CD4-positive, alpha-beta T cell treated with Interleukin-15 for 4 hours (primary cell): ENCODE results near the gene PGAM2.

Source experiments
- DNase-seq: peaks from one replicate; pipeline ENCODE4 v3.0.0-alpha.2; 2020; ENCODE audit warnings: low spot score

PGAM2 gene

DNA sequence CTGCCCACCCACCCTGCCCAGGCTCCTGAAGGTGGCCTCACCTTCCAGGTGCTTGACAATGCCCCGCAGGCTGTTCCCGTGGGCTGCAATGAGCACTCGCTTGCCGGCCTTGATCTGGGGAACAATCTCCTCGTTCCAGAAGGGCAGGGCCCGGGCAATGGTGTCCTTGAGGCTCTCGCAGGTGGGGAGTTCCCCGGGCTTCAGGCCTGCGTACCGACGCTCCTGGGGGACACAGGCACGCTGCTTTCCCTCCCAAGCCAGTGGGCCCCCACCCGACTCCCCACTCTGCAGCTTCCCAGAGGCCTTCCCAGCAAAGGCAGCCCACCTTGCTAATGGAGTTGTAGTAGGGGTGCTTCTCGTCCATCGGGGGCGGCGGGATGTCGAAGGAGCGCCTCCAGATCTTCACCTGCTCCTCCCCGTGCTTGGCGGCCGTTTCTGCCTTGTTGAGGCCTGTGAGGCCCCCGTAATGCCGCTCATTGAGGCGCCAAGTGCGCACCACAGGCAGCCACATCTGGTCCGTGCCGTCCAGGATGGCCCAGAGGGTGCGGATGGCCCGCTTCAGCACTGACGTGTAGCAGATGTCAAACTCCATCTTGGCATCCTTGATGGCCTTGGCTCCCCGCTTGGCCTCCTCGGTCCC is 456 bp downstream of the PGAM2 start:
- DNase-seq: no peak

DNA sequence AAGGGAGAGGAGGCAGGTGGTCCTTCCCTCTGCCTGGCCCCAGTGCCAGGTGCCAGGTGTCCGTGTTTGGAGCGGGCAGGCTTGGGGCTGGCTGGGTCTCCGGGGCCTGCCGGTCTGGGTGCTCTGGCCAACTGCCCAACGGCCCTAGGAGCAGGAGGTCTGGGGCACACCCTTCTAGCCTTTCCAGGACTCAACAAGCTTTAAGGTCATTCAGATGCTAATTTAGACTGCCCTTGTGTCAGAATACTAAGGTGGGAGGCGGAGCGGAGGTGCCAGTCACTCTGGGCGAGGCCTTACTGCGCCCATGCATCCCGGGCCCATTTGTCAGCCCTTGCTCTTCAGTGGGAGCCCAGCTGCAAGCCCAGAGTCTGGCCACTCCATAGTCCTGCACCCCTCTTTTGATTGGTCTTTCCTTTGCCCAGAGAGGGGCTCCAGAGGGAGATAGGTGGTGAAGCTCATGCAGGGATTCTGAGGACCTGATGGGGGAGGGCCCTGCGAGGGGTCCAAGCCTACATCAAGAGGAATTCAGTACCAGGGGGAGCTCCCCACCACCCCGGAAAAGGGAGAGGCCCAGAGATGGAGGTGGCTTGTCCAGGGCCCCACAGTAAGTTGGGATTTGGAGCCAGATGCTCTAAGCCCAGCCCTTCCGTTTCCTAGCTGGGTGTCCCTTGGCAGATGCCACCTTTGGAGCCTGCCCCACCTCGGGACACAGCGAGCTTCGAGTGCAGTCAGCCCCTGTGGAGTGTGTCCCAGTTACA is 1.3 kb downstream of the PGAM2 start:
- no peak for DNase-seq

DNA sequence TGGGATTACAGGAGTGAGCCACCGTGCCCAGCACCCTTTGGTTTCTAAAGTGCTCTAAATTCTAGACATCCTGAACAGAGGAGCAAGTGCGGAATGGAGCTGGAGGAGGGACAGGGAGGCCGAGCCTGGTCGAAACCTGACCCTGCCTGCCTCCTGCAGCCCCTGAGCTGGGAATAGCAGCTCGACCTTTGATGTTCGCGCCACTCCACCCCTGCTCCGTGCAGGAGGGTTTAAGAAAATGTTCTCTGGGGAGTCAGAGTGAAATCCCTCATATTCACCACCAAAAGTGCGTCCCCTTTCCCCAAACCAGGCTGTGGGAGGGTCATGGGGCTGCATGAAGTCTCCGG is 1.8 kb downstream of the PGAM2 start:
- DNase-seq: no peak

DNA sequence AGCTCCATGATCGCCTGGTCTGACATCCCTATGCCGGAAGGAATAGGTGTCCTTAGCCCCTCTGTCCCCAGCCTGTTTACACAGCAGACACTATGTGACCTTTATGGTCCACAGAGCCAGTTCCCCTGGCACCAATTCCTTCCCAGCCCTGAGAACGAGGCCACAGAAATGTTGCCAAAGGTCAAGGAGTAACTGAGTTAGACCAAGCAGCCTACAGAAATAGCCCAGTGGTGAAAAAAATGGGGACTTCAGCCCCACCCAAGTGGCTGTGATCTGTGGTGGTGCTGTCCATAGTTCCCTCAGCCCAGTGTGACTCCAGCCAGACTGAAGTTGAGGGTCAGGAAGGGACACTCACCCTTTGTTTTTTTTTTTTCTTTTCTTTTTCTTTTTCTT is 2.5 kb downstream of the PGAM2 start:
- DNase-seq: no peak

DNA sequence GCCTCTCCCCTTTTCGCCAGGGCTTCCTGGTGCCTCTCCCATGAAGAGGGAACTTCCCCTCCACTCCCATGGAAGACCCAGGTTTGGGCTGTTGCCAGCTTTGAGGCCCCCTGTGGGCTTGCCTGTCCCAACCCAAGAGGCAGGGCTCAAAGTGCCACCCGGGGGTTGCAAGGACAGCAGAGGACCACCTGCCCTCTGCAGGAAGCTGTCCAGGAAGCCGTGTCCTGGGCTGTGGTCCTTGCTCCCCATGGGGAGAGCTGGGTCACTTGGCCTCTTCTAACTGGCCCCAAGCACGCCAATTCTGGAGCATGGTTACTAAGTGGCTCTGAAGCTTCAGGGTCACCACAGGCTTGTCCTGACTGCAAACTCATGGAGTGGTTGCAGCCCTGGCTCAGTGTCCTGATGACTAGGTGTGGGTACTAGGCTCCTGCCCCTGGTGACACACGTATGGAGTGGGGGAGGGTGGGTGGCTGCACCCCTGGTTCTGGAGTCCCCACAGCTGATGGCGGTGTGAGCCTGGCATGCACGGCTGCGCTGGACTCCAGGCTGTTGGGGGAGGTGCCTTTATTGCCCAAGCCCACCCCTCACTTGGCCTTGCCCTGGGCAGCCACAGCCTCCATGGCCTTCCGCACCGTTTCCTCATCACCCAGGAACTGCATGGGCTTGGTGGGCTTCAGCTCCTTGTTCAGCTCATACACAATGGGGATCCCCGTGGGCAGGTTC is 3.0 kb downstream of the PGAM2 start:
- DNase-seq: no peak

DNA sequence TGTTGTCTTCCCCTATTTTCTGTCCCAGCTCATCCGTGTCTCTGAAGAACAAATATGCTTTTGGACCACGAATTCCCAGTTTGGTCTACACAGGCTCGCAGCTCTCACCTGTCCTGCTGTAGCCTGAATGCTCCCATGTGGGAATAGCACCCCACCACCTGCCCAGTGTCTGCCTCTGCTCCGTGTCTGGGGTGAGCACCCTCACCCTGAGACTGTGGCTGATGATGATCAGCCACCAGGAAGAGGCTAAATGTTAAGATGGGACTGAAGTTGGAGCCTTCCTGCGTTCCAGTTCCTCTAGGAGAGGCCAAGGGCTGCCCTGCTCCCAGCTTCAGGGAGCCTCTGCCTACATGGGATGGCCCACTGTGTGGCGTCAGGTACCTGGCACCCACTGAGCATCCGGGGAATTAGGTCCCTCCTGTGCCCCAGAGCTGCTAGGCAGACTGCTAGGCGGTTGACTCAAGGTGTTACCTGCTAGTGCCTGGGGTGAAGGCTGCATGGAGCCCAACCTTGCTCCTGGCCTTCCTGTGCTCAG is 3.7 kb downstream of the PGAM2 start:
- no peak for DNase-seq

DNA sequence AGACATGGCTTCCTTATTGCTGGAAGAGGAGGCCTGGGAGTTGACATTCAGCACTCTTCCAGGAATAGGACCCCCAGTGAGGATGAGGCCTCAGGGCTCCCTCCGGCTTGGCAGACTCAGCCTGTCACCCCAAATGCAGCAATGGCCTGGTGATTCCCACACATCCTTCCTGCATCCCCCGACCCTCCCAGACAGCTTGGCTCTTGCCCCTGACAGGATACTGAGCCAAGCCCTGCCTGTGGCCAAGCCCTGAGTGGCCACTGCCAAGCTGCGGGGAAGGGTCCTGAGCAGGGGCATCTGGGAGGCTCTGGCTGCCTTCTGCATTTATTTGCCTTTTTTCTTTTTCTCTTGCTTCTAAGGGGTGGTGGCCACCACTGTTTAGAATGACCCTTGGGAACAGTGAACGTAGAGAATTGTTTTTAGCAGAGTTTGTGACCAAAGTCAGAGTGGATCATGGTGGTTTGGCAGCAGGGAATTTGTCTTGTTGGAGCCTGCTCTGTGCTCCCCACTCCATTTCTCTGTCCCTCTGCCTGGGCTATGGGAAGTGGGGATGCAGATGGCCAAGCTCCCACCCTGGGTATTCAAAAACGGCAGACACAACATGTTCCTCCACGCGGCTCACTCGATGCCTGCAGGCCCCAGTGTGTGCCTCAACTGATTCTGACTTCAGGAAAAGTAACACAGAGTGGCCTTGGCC is 4.3 kb downstream of the PGAM2 start:
- DNase-seq: no peak

DNA sequence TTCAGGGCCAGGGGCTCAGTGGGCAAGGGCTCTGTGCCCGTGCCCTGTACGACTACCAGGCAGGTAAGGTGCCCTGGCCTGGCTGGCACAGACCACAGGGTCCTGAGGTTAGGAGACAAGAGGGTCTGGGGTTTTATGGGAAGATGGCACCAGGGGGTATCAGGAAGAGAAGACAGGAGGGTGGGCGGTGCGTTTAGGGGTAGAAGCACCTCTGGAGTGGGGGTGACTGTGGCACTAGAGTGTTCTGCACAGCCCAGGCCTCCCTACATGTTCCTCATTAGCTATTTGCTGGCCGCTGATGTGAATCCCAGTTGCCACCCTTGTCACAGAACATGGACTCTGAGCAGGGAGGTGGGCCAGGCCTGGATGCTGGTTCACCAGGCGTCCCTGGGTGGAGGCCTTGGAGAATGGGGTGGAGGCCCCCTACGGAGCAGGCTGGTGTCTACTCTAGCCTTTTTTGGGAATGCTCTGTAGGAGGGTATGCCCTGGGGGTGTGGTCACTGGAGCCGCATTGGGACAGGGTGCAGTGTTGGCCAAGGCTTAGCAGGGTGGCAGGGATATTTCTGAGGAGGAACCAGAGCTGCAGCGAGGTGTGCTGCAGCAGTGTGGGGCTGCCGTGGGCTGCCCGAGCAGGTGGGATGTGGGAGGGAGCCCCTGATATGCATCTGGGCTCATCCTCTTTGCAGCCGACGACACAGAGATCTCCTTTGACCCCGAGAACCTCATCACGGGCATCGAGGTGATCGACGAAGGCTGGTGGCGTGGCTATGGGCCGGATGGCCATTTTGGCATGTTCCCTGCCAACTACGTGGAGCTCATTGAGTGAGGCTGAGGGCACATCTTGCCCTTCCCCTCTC is 5.0 kb downstream of the PGAM2 start:
- no peak for DNase-seq

DNA sequence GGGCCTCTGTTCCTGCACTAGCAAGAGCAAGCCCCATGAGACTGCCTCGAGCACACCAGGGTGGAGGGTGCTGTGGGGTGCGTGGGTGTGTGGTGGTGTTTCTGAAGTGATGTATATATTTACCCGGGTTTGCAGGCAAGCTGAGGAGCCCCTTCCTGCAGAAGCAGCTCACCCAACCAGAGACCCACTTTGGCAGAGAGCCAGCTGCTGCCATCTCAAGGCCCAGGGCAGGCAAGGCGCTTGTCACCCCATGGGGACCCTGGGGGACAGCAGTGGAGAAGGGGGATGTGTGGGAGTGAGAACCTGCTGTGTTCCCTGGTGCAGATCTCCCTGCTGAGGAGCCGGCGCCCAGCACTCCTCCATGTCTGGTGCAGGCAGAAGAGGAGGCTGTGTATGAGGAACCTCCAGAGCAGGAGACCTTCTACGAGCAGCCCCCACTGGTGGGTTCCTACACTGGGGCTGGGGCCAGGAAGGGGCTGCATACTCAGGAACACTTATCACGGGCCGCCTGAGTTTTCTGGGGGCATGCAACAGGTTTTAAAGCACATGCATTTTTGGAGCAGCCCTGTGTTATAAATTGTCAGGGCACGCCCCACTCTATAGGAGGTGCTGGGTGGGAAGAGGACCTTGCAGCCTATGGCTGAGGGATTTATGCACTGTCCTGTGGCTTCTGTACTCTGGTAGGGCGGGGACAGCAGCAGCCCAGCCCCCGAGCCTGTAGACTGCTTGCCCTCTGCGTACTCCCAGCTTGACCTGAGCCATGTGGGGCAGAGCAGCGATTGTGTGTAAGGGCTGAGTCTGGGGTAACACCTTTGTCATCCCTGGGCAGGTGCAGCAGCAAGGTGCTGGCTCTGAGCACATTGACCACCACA is 5.9 kb downstream of the PGAM2 start:
- no peak for DNase-seq

DNA sequence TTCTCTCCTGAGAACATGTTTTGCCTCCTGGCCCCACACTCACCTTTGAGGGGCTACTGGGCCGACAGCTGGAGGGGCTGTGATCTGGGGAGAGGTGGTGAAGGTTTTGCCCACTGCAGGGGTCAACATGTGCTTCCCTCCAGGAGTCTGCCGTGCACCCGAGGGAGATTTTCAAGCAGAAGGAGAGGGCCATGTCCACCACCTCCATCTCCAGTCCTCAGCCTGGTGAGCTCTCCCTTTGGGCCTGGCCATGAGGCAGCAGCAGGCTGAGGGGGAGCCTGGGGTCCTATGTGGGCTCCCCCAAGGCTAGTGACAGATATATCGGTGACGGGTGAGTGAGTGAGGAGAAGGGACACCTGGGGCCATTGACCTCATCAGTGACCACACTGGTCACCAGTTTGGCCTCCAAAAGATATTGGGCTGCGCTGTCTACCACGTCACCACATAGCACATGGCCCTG is 6.6 kb downstream of the PGAM2 start:
- DNase-seq: no peak

DNA sequence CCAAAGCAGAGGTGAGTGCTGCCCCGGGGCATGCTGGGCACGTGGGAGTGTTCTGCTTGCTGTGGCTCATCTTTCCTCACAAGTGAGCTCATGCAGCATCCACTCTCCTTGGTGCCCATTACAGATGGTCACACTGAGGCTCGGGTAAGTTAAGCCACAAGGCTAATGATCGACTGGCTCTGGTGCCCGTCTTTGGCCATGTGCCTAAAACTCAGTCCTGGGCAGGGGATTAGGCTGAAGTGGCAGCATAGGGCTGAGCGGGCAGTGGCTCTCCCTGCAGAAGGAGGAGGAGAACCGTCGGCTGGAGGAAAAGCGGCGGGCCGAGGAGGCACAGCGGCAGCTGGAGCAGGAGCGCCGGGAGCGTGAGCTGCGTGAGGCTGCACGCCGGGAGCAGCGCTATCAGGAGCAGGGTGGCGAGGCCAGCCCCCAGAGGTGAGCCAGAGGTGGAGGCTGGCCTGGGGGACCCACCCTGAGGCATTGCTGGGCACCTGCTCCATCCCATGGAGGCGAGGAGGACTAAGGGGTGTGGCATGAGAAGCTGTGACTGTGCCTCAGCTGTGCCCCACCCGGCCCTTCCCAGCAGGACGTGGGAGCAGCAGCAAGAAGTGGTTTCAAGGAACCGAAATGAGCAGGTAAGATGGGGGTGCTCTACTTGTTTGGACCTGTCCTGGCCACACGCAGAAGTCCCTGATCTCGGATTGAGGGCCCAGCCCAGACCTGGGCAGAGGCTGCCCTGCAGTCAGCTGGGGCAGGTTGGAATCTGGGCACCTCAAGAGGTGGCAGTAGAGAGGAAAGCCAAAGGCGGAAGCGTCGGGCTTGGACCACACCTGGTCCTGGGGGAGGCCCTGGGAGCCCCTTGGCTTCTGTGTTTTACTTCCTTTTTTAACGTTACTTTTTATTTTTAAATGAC is 7.3 kb downstream of the PGAM2 start:
- DNase-seq: no peak

DNA sequence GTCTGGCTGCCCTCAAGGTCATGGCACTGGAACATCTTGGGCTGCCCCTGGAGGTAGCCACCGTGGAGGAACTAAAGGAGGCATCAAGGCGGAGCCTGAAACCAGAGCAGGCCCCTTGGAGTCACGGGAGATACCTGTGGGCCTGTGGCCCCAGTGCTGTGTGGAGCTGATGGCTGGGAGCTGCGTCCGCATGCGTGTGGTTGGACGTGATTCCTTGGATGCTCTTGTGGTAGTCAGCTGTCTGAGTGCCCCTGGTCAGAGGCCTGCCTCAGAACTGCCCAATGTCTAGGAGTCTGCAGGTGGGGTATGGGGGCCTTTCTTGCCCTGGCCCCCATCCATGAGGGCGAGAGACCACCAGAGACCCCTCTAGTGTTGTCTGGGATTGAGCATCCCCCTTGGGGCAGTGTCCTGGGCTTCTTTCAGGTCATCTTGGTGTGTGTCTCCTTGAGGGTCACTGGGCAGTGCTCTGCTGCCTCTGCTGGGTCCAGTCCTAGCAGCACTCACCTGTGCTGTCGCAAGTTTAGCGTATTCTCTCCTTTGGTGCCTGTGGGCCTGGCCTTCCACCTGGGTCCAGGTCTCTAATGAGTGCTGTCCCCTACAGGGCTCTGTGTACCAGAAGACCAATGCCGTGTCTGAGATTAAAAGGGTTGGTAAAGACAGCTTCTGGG is 8.1 kb downstream of the PGAM2 start:
- DNase-seq: no peak

DNA sequence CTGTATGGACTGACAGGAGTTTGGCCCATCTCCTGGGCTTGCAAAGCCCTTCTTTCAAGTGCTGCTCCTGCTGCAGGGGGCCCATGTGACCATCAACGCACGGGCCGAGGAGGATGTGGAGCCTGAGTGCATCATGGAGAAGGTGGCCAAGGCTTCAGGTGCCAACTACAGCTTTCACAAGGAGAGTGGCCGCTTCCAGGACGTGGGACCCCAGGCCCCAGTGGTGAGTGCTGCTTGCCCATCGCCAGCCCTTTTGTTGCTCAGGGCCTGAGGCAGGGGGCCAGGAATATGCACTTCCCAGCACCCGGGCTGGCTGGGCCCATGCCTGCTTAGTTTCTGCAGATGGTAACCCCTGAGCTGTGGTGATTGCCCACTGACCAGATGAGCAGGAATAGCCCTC is 8.7 kb downstream of the PGAM2 start:
- DNase-seq: no peak

DNA sequence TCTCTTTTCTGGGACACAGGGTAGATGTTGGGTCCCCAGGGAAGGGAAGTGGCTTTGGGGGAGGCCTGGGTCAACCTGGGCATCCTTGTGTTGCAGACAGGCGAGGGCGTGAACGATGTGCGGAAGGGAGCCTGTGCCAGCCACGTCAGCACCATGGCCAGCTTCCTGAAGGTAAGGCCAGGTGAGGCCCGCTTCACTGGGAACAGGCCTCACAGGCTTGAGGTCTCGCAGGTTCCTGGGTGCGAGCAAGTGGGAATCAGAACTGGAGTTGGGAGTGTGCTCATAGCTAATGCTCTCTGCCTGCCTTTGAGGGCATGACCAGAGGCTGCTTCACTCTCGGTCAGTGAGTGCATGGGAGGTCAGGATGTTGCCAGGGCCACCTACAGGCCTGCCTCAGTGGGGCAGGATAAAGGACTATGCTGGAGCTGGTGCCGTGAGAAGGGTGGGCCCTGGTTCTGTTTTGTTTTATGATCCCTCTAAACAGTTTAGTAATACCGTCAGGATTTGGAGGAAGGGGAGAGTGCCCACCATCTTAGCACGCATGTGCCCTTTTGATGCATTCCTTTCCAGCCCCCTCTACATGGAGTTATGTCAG is 12.5 kb downstream of the PGAM2 start:
- DNase-seq: no peak

DNA sequence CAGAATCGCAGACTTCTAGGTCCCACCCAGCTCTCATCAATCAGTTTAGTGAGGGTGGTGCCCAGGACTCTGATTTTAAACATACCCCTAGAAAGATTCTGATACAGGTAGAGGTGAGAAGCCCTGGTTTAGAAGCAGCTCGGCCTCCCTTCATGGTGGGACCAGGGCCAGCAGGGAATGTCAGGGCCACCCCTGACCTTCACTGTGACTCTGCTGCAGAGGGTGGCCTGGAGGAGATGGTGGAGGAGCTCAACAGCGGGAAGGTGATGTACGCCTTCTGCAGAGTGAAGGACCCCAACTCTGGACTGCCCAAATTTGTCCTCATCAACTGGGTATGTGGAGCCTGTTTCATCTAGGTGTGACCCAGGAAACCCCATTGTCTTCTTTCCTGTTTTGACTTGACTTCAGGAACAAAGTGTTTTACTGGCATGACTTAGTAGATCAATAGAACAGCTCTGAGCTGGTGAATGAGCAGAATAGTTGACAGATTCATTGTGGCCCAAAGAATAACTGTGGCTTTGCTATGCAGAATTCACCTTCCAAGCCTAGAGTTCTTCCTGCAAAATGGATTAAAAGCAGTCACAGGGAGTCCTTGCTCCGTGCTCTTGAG is 13.7 kb downstream of the PGAM2 start:
- no peak for DNase-seq

DNA sequence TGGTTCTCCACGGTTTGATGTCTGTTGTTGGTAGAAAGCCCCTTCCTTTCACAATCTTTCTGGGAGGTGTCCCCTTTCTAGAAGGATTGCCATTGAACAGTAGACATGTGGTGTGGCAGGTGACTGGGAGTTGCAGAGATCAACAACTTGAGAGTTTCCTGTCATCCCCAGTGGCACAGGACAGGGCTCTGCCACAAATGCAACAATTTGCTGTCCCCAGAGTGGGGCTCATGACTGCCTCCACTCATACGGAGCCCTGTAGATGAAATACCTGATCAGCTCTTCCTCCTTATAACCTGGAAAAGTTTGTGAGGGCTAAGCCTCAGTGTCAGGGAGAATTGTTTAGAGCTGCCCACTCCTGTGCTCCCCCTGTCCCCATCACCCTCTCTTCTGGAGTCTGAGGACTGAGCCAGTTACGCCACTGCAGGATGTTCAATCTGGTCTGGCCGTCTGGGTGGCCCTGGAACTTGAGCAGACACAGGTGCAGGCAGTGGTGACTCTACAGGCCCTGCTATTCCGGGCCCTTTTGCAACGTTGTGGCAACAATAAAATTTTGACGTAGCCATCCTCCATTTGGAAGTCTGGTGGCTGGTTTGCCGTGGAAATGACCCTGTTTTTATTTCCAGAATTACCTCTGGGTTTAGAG is 14.3 kb downstream of the PGAM2 start:
- DNase-seq: no peak

DNA sequence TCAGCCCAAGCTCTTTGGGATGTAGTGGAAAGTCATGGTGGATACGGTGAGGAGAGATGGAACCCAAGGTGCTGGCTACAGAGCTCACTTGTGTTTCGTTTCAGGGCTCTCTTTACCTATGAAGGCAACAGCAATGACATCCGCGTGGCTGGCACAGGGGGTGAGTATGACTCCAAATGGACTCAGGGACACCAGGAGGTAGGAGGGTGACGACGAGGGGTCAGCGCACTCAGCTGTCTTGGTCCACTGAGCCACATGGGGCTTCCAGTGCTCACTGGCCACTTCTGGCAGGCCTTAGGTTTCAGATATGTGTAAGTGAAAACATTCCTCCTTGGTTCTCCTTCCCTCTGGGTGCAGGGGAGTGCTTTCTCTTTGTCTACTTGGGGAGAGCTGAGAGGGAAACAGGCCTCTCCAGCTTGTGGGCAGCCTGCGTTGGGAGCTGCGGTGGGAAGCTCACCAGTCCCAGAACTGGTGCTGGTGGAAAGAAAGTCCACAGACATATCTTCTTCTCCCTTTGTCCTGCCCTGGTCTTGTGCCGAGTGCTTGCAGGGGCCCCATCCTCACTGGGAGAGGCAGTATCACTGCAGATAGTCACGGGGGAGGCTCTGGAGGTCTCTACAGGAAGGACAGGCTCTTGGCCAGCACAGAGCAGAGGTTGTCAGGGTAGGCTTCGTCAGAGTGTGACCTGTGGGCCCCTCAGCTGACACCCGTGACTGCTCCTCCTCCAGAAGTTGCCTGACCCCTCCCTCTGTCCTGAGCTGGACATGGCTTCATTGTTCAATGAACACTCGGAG is 15.0 kb downstream of the PGAM2 start:
- DNase-seq: no peak
